Ishikawa (cell line): ENCODE results near the gene ADK.

Experiments
- CEBPB ChIP-seq: IDR thresholded peaks from 2 replicates; pipeline ENCODE4 v1.6.1; 2012
- FOXM1 ChIP-seq: IDR thresholded peaks from 2 replicates; pipeline ENCODE4 v1.6.1; 2012; ENCODE audit warnings: low read depth, borderline replicate concordance
- MAX ChIP-seq: IDR thresholded peaks from 2 replicates; pipeline ENCODE4 v1.6.1; 2012
- RAD21 ChIP-seq: IDR thresholded peaks from 2 replicates; pipeline ENCODE4 v1.6.1; 2012; ENCODE audit warnings: low read depth
- TCF12 ChIP-seq: IDR thresholded peaks from 2 replicates; pipeline ENCODE4 v1.6.1; 2012; ENCODE audit warnings: low read depth

GRCh38 chr10:74704629-74705357, 553.8 kb downstream of the ADK start:
- TF ChIP-seq FOXM1 (no peak), TCF12 (no peak), RAD21 (no peak), MAX (no peak), CEBPB (no peak)
